Fibroblast of the aortic adventitia (primary cell): Measurements from ENCODE around the gene MPV17L2. TPM values are rescaled to one million over a fixed set of nuclear protein-coding genes. Genes with fewer than 3 reads are reported as not detected.

Source experiments
- DNase-seq: peaks from one replicate; pipeline ENCODE4 v3.0.0-alpha.2; 2010; ENCODE audit warnings: low read depth
- H3K4me3 ChIP-seq: 2 replicates; pipeline ENCODE4 v1.5.1; 2011; ENCODE audit warnings: low read depth, mild to moderate bottlenecking, control low read depth, low read length, moderate library complexity
- CTCF ChIP-seq: IDR thresholded peaks from 2 replicates; pipeline ENCODE4 v1.5.1; 2011; ENCODE audit warnings: mild to moderate bottlenecking, low read length, control low read depth, inconsistent platforms; ENCODE audit not compliant: insufficient read depth
- total RNA-seq: library from RNA; depleted of rRNA; stranded (reverse); fragments of >200 nt; gene quantifications from 2 replicates; pipeline ENCODE4 v1.2.3, GENCODE V29; 2012; ENCODE audit warnings: low replicate concordance

The MPV17L2 gene
- total RNA-seq, 1 donor, result 11.7 TPM

- DNase-seq, result no peak
- no peak overlapping the region for H3K4me3 ChIP-seq
- no peak for TF ChIP-seq CTCF
Measured at GRCh38 chr19:18211683-18212082, 18.7 kb downstream of the MPV17L2 start.

DNA sequence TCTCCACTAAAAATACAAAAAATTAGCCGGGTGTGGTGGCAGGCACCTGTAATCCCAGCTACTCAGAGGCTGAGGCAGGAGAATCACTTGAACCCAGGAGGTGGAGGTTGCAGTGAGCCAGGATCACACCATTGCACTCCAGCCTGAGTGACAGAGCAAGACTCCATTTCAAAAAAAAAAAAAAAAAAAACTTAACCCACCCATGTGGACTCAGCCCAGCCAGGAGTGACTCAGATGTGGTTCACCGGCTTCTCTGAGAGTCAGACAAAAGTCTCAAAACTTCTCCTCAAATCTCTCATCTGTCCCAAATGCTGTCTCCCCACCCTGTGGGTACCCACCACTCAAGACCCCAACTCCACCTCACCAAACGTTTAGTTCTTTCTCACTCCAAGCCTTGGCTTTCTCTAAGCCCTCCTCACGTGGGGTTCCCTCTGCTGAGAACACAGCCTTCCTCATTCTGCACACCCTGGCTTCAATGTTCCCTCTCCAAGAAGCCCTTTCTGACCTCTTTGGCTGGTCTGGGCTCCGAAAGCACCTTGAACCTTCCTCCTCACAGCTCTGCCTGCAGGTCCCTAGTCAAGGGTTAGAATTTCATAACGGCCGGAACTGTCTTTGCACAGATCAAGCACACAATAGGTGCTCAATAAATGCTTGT, 21.9 kb downstream of the MPV17L2 start:
- peak; percentile 67 for DNase-seq
- TF ChIP-seq CTCF, result no peak

DNA sequence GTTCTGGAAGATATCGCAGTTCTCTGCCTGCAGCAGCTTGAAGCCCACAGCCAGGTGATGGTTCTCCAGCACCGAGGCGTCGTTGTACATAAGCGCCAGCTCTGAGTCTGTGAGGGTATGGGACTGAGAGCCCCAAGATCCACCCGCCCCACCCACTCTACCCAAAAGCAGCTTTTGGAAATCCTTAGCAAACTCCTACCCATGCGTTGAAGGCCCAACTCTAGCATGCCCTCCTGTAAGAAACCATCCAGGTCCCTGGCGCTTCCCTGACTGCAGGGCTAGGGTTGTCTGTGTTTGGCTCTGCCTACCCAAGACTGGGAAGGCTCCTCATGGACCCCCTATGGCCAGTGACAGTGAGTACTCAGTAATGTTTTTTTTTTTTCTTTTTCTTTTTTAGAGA, 23.8 kb downstream of the MPV17L2 start:
- TF ChIP-seq CTCF, result no peak
- H3K4me3 ChIP-seq, result no peak overlapping the region
- no peak for DNase-seq

More for the DNA sequence above, 21.9 kb downstream of the MPV17L2 start:
- no peak overlapping the region for H3K4me3 ChIP-seq

DNA sequence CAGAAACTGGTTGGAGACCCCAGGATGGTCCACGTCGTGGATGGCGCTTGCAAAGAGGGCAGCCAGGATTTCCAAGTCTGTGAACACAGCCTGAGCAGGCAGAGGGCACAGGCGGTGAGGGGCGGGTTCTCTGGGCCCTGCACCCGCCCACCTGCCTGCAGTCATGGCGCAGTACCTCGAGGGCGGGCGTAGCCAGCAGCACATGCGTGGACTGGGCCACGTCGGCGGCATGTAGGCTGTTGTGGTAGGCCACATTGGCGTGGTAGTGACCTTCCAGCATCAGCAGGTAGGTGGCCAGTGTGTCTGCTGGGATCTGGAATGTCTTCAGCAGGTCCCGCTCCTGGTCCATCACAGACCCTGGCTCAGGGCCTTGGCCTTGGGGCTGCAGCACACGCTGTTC, 25.1 kb downstream of the MPV17L2 start:
- no peak overlapping the region for H3K4me3 ChIP-seq
- no peak for TF ChIP-seq CTCF
- DNase-seq, result no peak

DNA sequence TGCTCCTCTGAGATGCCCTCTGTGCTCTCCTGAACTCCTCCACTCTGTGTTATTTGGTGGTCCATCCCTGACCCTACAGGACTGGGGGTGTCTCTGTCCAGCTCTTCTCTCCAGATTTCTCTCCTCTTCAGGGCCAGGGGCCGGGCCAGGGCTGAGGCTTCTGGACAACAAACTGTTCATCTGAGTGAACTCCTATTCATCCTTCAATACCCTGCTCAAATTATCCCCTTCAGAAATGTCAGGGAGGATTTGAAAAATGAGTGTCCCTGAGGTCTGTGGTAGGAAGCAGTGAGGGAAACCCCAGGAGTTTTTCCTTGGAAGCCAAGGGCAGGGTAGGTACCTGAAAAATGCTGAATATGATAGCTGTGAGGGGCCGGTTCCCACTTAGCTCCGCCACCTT, 25.6 kb downstream of the MPV17L2 start:
- DNase-seq, result no peak
- no peak for TF ChIP-seq CTCF
- no peak overlapping the region for H3K4me3 ChIP-seq

GRCh38 chr19:18219911-18220631, 27.1 kb downstream of the MPV17L2 start:
- no peak for DNase-seq
- no peak for TF ChIP-seq CTCF

More at GRCh38 chr19:18219911-18220631, 27.1 kb downstream of the MPV17L2 start:
- no peak overlapping the region for H3K4me3 ChIP-seq
